ENCODE results near the gene TYSND1. TPM values are rescaled to one million over a fixed set of nuclear protein-coding genes. Genes with fewer than 3 reads are reported as not detected.
A peak's percentile ranks its signal among the peaks of the same experiment; 100 is the strongest.

TYSND1 gene
- polyA plus RNA-seq, 3 donors: 8.6 to 11.2 (median 11.2) TPM

DNA sequence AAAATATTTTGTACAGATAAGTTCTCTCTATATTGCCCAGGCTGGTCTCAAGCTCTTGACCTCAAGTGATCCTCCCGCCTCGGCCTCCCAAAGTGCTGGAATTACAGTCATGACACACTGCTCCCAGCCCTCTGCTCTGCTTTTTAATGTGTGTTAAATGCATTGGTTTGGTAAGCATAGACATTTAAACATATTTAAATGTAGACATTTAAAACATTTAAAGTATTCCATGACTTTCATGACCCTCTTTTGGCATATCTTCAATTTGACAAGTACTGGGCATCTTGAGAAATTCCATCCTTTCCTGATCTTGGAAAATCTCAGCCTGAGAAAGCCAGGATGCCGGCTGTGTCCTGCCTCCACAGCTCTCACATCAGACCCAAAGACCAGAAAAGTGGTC is 29.0 kb upstream of the TYSND1 start:
- Mint-ChIP-seq H3K27me3 (ENCODE audit: low read depth in 3 of 3) (peaks cover 0 to 4% (median 0%) of the 10 kb centered on the region in 3 donors), H3K9me3 (peaks cover 2 to 8% (median 4%) of the 10 kb centered on the region in 7 donors), H3K4me1 (peaks cover 22% of the 10 kb centered on the region), H3K27ac (no peak overlapping the region), H3K4me3 (no peak overlapping the region), H3K36me3 (no peaks in the 10 kb centered on the region)
- Histone ChIP-seq H3K4me3 (replicated peaks in 1 of 3; ENCODE audit: low read depth in 2 of 3, low read length in 3 of 3) (no peak overlapping the region), H3K27me3 (ENCODE audit: control insufficient read depth in 2 of 2, insufficient read depth in 2 of 2, low read length in 2 of 2) (no peaks in the 10 kb centered on the region), H2AFZ (ENCODE audit: insufficient read depth, low read depth, low read length, poor library complexity, severe bottlenecking) (no peak overlapping the region), H4K20me1 (ENCODE audit: insufficient read depth, low read length) (no peaks in the 10 kb centered on the region), H3K9ac (ENCODE audit: insufficient read depth, low read length, poor library complexity, severe bottlenecking) (no peak overlapping the region), H3K4me1 (ENCODE audit: control insufficient read depth in 1 of 2, insufficient read depth in 2 of 2, low read length in 2 of 2) (peaks cover 32 to 34% of the 10 kb centered on the region in 2 donors), H3K4me2 (replicated peaks; ENCODE audit: extremely low read depth, low read length, poor library complexity, severe bottlenecking) (no peak overlapping the region), H3K36me3 (replicated peaks in 1 of 2; ENCODE audit: control insufficient read depth in 1 of 2, insufficient read depth in 2 of 2, low read length in 2 of 2) (no peaks in the 10 kb centered on the region), H3K9me3 (replicated peaks in 1 of 2; ENCODE audit: control insufficient read depth in 1 of 2, insufficient read depth in 1 of 2, low read length in 2 of 2) (no peaks in the 10 kb centered on the region), H3K27ac (ENCODE audit: low read depth in 1 of 2, low read length in 2 of 2) (no peak overlapping the region), H3K79me2 (ENCODE audit: insufficient read depth, low read length) (no peaks in the 10 kb centered on the region)
- TF ChIP-seq, protein P1, sequence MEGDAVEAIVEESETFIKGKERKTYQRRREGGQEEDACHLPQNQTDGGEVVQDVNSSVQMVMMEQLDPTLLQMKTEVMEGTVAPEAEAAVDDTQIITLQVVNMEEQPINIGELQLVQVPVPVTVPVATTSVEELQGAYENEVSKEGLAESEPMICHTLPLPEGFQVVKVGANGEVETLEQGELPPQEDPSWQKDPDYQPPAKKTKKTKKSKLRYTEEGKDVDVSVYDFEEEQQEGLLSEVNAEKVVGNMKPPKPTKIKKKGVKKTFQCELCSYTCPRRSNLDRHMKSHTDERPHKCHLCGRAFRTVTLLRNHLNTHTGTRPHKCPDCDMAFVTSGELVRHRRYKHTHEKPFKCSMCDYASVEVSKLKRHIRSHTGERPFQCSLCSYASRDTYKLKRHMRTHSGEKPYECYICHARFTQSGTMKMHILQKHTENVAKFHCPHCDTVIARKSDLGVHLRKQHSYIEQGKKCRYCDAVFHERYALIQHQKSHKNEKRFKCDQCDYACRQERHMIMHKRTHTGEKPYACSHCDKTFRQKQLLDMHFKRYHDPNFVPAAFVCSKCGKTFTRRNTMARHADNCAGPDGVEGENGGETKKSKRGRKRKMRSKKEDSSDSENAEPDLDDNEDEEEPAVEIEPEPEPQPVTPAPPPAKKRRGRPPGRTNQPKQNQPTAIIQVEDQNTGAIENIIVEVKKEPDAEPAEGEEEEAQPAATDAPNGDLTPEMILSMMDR (IDR thresholded peaks at IDR 0.05): no peak
- intact Hi-C loops (cut with micrococcal nuclease): no loop called here
- WGBS (ENCODE audit: insufficient coverage): 100% methylated on average over 1 of the region's 3 CpGs
- no peak for DNase-seq

DNA sequence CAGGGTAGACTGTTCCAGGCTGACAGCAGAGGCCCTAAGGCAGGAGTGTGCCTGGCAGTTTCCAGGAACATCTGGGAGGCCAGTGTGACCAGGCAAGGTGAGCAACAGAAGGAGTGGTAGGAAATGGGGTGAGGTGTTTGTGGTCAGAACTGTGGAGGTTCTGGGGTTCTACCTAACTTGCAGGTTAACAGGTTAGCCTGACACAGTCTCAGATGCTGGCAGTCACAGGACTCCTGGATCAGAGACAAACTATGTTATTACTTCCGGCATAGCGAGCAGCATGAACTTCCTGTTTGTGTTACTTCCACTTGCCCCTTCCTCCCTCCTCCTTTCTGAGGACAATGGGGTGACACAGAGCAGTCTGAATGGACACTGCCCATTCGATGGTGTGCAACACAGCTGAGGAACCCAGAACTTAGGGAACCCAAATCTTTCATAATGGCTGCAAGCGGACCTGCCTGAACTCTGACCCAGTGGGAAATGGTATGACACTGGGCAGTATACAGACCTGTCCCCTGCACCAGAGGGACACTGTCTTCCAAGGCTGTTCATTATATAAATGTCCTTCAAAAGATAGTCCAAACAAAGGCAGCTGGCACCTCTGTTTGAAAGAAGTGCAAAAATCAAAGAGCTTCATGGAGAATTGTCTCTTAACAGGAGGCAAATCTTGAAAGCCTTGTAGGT is 27.7 kb upstream of the TYSND1 start:
- H3K4me3 Mint-ChIP-seq: peak overlapping the region; percentile 52 to 62
- Histone ChIP-seq H3K4me3 (replicated peaks in 1 of 3; ENCODE audit: low read depth in 2 of 3, low read length in 3 of 3) (peak overlapping the region in 1 of 3 experiments; percentile 52), H3K9me3 (replicated peaks in 1 of 2; ENCODE audit: control insufficient read depth in 1 of 2, insufficient read depth in 1 of 2, low read length in 2 of 2) (no peaks in the 10 kb centered on the region), H2AFZ (ENCODE audit: insufficient read depth, low read depth, low read length, poor library complexity, severe bottlenecking) (peak overlapping the region; percentile 92), H3K27me3 (ENCODE audit: control insufficient read depth in 2 of 2, insufficient read depth in 2 of 2, low read length in 2 of 2) (no peaks in the 10 kb centered on the region), H3K9ac (ENCODE audit: insufficient read depth, low read length, poor library complexity, severe bottlenecking) (no peak overlapping the region), H4K20me1 (ENCODE audit: insufficient read depth, low read length) (peaks cover 7% of the 10 kb centered on the region), H3K79me2 (ENCODE audit: insufficient read depth, low read length) (peaks cover 12% of the 10 kb centered on the region), H3K4me1 (ENCODE audit: control insufficient read depth in 1 of 2, insufficient read depth in 2 of 2, low read length in 2 of 2) (peaks cover 38 to 42% of the 10 kb centered on the region in 2 donors), H3K4me2 (replicated peaks; ENCODE audit: extremely low read depth, low read length, poor library complexity, severe bottlenecking) (peak overlapping the region; percentile 63), H3K27ac (ENCODE audit: low read depth in 1 of 2, low read length in 2 of 2) (peak overlapping the region; percentile 88 to 93), H3K36me3 (replicated peaks in 1 of 2; ENCODE audit: control insufficient read depth in 1 of 2, insufficient read depth in 2 of 2, low read length in 2 of 2) (no peaks in the 10 kb centered on the region)
- H3K27ac Mint-ChIP-seq: peak overlapping the region; percentile 91 to 97 (median 96)
- TF ChIP-seq, protein P1 (IDR thresholded peaks at IDR 0.05): no peak
- DNase-seq: peak; percentile 91 to 96 (median 91)
- 0% methylated on average over 2 of the region's 4 CpGs for WGBS (ENCODE audit: insufficient coverage)
- peaks cover 0 to 4% (median 0%) of the 10 kb centered on the region in 7 donors for H3K9me3 Mint-ChIP-seq
- intact Hi-C loops (cut with micrococcal nuclease): no loop called here
- H3K36me3 Mint-ChIP-seq: no peaks in the 10 kb centered on the region
- H3K4me1 Mint-ChIP-seq: peaks cover 27% of the 10 kb centered on the region
- peaks cover 0 to 2% (median 0%) of the 10 kb centered on the region in 3 donors for H3K27me3 Mint-ChIP-seq (ENCODE audit: low read depth in 3 of 3)
